OCI-LY3 (cell line): ENCODE results near the gene SIAH2.

ENCODE experiments used
- H2AFZ ChIP-seq: fragments of 200-600, 300-600 bp; shearing (Covaris generic); 2 replicates; pipeline ENCODE4 v1.6.0; 2014; ENCODE audit warnings: antibody characterized with exemption, low read depth, low read length
- H3K27ac ChIP-seq: fragments of 200-600, 300-600 bp; sonication (generic); 2 replicates; pipeline ENCODE4 v1.5.1; 2014; ENCODE audit warnings: mild to moderate bottlenecking, low read length, moderate library complexity, mixed read lengths
- H3K27me3 ChIP-seq: fragments of 200-600, 300-600 bp; sonication (generic); 2 replicates; pipeline ENCODE4 v1.6.1; 2014; ENCODE audit warnings: low read depth, low read length, mixed read lengths
- H3K36me3 ChIP-seq: fragments of 200-600, 300-600 bp; sonication (generic); replicated peaks from 2 replicates; pipeline ENCODE3; 2014; ENCODE audit warnings: low read depth, low read length, mixed read lengths
- H3K4me1 ChIP-seq: fragments of 300-600, 200-600 bp; sonication (generic); 2 replicates; pipeline ENCODE4 v1.6.1; 2014; ENCODE audit warnings: low read length, mixed read lengths
- H3K4me2 ChIP-seq: fragments of 200-600, 300-600 bp; sonication (generic); 2 replicates; pipeline ENCODE4 v1.6.1; 2014; ENCODE audit warnings: low read length, mixed read lengths
- H3K4me3 ChIP-seq: fragments of 300-600, 200-600 bp; sonication (generic); 2 replicates; pipeline ENCODE4 v1.5.1; 2014; ENCODE audit warnings: antibody characterized with exemption, mild to moderate bottlenecking, low read length, moderate library complexity
- H3K79me2 ChIP-seq: fragments of 300-600, 200-600 bp; shearing (Covaris generic); 2 replicates; pipeline ENCODE4 v1.6.1; 2014; ENCODE audit warnings: mild to moderate bottlenecking, low read length, mixed read lengths
- H3K9ac ChIP-seq: fragments of 300-600, 200-600 bp; shearing (Covaris generic); 2 replicates; pipeline ENCODE4 v1.6.0; 2014; ENCODE audit warnings: mild to moderate bottlenecking, low read length, moderate library complexity
- H3K9me3 ChIP-seq: fragments of 200-600, 300-600 bp; shearing (Covaris generic); 2 replicates; pipeline ENCODE4 v1.6.1; 2014; ENCODE audit warnings: low read length, mixed read lengths; ENCODE audit not compliant: insufficient read depth
- H4K20me1 ChIP-seq: fragments of 200-600, 300-600 bp; sonication (generic); 2 replicates; pipeline ENCODE4 v1.6.1; 2016; ENCODE audit warnings: low read length, mixed read lengths; ENCODE audit not compliant: insufficient read depth
- EZH2phosphoT487 ChIP-seq: fragments of 200-600 bp; shearing (Covaris generic); IDR thresholded peaks from 2 replicates; pipeline ENCODE4 v1.6.1; 2018; ENCODE audit warnings: antibody characterized with exemption, mixed run types, low read depth
- TF ChIP-seq, protein P1 (sequence below): fragments of 200-600, 300-600 bp; sonication (generic); IDR thresholded peaks from 2 replicates; pipeline ENCODE4 v1.5.1; 2014; ENCODE audit warnings: antibody characterized with exemption, low read length, low read depth

Gene SIAH2

DNA sequence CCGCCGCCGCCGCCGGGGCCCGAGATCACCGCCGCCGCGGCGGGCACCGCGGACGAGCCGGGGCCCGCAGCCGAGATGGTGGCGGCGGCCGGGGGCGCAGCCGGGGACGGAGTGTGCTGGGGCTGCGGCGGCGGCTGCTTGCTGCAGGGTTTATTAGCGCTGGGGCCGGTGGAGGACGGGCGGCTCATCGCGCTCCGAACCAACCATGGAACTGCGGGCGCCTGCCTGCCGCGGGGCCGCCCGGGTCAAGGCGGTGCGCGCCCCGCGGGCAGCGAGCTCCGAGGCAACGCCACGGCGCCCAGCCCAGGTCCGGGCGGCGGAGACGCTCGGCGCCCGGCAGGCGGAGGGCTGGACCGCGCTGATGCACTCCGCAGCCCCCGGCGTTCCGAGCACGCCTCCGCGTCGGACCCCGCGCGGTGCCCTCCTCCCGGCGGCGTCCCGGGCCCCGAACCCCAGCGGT is 277 bp downstream of the SIAH2 start:
- peaks cover 59% of the 10 kb centered on the region for H3K4me1 ChIP-seq
- no peak overlapping the region for H2AFZ ChIP-seq
- TF ChIP-seq, protein P1, sequence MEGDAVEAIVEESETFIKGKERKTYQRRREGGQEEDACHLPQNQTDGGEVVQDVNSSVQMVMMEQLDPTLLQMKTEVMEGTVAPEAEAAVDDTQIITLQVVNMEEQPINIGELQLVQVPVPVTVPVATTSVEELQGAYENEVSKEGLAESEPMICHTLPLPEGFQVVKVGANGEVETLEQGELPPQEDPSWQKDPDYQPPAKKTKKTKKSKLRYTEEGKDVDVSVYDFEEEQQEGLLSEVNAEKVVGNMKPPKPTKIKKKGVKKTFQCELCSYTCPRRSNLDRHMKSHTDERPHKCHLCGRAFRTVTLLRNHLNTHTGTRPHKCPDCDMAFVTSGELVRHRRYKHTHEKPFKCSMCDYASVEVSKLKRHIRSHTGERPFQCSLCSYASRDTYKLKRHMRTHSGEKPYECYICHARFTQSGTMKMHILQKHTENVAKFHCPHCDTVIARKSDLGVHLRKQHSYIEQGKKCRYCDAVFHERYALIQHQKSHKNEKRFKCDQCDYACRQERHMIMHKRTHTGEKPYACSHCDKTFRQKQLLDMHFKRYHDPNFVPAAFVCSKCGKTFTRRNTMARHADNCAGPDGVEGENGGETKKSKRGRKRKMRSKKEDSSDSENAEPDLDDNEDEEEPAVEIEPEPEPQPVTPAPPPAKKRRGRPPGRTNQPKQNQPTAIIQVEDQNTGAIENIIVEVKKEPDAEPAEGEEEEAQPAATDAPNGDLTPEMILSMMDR: no peak
- no peak for TF ChIP-seq EZH2phosphoT487
- peaks cover 51% of the 10 kb centered on the region for H3K79me2 ChIP-seq
- no peaks in the 10 kb centered on the region for H3K9me3 ChIP-seq
- peak overlapping the region; percentile 91 for H3K4me2 ChIP-seq
- H3K36me3 ChIP-seq: peaks cover 13% of the 10 kb centered on the region
- peaks cover 12% of the 10 kb centered on the region for H3K27me3 ChIP-seq
- peak overlapping the region; percentile 89 for H3K27ac ChIP-seq
- H3K9ac ChIP-seq: peak overlapping the region; percentile 96
- peak overlapping the region; percentile 95 for H3K4me3 ChIP-seq
- H4K20me1 ChIP-seq: peaks cover 36% of the 10 kb centered on the region

DNA sequence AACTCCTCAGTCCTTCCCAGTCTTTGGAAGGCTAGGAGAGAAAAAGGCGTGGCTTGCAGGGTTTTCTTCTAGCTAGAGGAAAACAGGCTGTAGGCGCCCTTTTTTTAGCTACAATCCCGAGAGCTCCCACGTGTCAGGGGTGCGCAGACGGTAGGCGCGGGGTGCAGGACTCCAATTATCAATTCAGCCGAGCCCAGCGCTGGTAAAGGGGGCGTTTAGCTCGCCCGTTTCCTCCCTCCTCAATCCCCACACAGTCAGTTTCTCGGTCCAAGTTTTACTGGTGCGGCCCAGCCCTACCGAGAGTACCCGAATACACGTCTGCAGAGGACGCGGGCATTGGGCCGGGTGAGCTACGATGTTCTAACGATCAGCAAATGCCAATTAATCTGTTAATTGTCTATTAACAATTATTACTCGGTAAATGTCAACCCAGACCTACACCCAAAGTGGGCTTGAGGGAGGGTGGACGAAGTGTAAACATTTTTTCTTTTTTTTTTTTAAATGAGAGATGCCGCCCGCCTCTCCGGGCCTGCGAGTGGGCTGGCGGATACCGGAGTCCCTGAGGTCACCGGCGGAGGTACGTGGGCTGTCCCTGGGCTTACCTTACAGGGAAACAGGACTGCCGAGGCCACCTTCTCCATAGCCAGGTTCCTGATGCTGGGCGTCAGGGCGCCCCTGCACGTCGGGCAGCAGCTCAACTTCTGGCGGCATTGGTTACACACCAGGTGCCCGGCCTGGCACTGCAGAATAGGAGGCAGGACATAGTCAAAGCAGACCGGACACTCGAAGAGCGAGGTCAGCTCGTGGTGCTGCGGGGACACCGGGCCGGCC is 923 bp downstream of the SIAH2 start:
- Histone ChIP-seq H3K27ac (peak overlapping the region; percentile 89; the same call in 1 of the 2 replicates), H3K27me3 (peaks cover 6% of the 10 kb centered on the region), H3K4me3 (peak overlapping the region; percentile 95), H3K4me2 (peak overlapping the region; percentile 91), H3K36me3 (peaks cover 15% of the 10 kb centered on the region), H3K9me3 (no peaks in the 10 kb centered on the region), H2AFZ (no peak overlapping the region), H3K79me2 (peaks cover 58% of the 10 kb centered on the region), H3K9ac (peak overlapping the region; percentile 96), H3K4me1 (peaks cover 54% of the 10 kb centered on the region), H4K20me1 (peaks cover 43% of the 10 kb centered on the region)
- no peak for TF ChIP-seq EZH2phosphoT487
- TF ChIP-seq, protein P1: no peak

DNA sequence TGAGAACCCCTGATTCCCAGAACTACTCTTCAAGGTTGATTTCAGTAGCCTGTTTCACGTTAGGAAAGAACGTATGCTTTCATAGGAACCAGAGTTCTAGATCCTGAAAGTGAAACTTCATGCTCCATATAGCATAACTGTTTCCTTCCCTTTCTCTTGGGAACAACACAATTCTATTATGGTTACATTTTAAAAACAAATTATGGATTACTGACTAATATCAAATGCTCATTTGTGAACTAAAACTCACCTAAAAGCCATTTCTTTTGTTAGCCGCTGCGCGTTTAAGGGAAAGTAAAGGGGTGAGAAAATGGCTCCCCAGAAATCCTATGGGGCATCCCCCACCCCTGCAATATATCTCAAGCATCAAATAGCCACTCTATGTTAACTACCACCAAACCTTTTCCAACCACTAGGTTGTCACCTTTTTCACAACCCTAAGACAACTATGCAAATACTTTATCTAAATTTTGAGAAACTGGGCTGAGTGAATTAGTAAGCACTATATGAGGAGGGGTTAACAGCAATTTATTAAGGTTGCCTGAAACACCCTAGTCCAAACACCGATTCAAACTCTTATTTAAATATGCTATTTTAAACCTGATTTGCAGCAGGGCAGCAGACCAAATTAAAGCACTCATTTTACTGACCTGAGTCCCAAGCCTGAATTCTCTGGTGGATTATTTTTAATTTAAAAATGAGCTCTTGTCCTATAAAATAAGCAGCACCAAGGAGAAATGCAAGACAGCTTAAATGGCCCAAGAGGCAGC is 2.4 kb downstream of the SIAH2 start:
- TF ChIP-seq, protein P1: 0 out of 2 replicates have a peak, but pooled peaks have one; percentile 3
- TF ChIP-seq EZH2phosphoT487: no peak
- 0 out of 2 replicates have a peak, but pooled peaks cover 3% of the 10 kb centered on the region for H3K27me3 ChIP-seq
- H2AFZ ChIP-seq: no peak overlapping the region
- peak overlapping the region; percentile 95 for H3K4me3 ChIP-seq
- H3K4me1 ChIP-seq: peaks cover 39% of the 10 kb centered on the region
- peaks cover 56% of the 10 kb centered on the region for H4K20me1 ChIP-seq
- H3K9ac ChIP-seq: peak overlapping the region; percentile 96
- peaks cover 72% of the 10 kb centered on the region for H3K79me2 ChIP-seq
- H3K4me2 ChIP-seq: peak overlapping the region; percentile 91
- peak overlapping the region; percentile 89 for H3K27ac ChIP-seq
- H3K36me3 ChIP-seq: peaks cover 22% of the 10 kb centered on the region
- no peaks in the 10 kb centered on the region for H3K9me3 ChIP-seq

DNA sequence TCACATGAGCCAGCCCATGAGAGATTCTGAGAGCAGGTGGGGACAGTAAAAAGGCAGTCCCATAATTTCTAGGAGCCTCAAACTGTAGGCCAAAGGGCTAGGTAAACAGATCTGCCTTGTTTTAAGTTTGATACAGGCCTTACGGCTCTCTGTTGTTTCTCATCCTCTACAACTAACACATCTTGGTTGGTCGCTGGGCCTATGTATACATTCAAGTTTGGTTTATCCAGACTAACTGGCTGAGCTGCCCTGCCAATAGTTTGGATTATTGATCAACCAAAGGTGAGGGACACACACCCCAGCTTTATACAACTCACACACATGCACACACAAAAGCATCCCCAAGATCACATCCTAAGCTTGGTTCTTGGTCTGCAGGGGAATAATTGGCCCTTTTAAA is 3.0 kb downstream of the SIAH2 start:
- Histone ChIP-seq H3K36me3 (peaks cover 22% of the 10 kb centered on the region), H3K79me2 (peaks cover 74% of the 10 kb centered on the region), H3K9ac (peak overlapping the region; percentile 96; the same call in 1 of the 2 replicates), H2AFZ (no peak overlapping the region), H4K20me1 (peaks cover 57% of the 10 kb centered on the region), H3K9me3 (no peaks in the 10 kb centered on the region), H3K4me1 (peaks cover 33% of the 10 kb centered on the region), H3K27ac (peak overlapping the region; percentile 89), H3K4me2 (peak overlapping the region; percentile 91), H3K27me3 (no peaks in the 10 kb centered on the region), H3K4me3 (peak overlapping the region; percentile 95)
- no peak for TF ChIP-seq EZH2phosphoT487
